ENCODE results near the gene WDPCP.

DNA sequence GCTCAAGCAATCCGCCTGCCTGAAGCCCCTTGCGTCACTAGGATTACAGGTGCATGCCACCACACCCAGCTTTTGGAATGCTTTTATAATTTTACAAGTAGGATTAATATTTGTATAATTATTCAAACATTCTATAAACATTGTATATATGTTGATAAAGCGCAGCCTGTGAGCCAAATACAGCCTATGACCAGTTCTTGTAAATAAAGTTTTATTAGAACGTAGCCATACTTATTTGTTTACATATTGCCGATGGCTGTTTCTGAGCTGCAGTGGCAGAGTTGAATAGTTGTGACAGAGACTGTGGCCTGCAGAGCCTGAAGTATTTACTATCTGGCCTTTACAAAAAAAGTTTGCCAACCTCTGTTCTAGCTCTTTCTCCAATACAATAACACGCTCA, 305.0 kb downstream of the WDPCP start:
- no peak for TF ChIP-seq EP300 (IDR thresholded peaks at IDR 0.05; ENCODE audit: borderline replicate concordance in 1 of 2, low read depth in 2 of 2, low read length in 2 of 2)
- TF ChIP-seq TAF1 (IDR thresholded peaks at IDR 0.05; ENCODE audit: low read depth, low read length), result no peak
- TF ChIP-seq, protein P1, sequence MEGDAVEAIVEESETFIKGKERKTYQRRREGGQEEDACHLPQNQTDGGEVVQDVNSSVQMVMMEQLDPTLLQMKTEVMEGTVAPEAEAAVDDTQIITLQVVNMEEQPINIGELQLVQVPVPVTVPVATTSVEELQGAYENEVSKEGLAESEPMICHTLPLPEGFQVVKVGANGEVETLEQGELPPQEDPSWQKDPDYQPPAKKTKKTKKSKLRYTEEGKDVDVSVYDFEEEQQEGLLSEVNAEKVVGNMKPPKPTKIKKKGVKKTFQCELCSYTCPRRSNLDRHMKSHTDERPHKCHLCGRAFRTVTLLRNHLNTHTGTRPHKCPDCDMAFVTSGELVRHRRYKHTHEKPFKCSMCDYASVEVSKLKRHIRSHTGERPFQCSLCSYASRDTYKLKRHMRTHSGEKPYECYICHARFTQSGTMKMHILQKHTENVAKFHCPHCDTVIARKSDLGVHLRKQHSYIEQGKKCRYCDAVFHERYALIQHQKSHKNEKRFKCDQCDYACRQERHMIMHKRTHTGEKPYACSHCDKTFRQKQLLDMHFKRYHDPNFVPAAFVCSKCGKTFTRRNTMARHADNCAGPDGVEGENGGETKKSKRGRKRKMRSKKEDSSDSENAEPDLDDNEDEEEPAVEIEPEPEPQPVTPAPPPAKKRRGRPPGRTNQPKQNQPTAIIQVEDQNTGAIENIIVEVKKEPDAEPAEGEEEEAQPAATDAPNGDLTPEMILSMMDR (IDR thresholded peaks at IDR 0.05; ENCODE audit: control extremely low read depth in 1 of 3, insufficient read depth in 1 of 3, low read depth in 1 of 3, low read length in 3 of 3), result no peak
- TF ChIP-seq MAX (IDR thresholded peaks at IDR 0.05), result no peak
- TF ChIP-seq, protein P2, sequence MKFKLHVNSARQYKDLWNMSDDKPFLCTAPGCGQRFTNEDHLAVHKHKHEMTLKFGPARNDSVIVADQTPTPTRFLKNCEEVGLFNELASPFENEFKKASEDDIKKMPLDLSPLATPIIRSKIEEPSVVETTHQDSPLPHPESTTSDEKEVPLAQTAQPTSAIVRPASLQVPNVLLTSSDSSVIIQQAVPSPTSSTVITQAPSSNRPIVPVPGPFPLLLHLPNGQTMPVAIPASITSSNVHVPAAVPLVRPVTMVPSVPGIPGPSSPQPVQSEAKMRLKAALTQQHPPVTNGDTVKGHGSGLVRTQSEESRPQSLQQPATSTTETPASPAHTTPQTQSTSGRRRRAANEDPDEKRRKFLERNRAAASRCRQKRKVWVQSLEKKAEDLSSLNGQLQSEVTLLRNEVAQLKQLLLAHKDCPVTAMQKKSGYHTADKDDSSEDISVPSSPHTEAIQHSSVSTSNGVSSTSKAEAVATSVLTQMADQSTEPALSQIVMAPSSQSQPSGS (IDR thresholded peaks at IDR 0.05; ENCODE audit: low read length), result no peak
- no peak for TF ChIP-seq RFX5 (IDR thresholded peaks at IDR 0.05; ENCODE audit: borderline replicate concordance, low read depth, low read length)
- TF ChIP-seq POLR2A (IDR thresholded peaks at IDR 0.05; ENCODE audit: control extremely low read depth in 1 of 2, low read depth in 2 of 2, low read length in 2 of 2), result no peak
